Stomach (tissue), 9 donors: ENCODE results near the gene DUSP16. TPM values are rescaled to one million over a fixed set of nuclear protein-coding genes. Genes with fewer than 3 reads are reported as not detected.

Experiments
- DNase-seq, 2 donors: peaks; one replicate each; pipeline versions ENCODE4 v3.0.0 to v3.0.0-alpha.2; 2013 to 2019
- H3K27ac ChIP-seq, 5 donors: fragments of 200-600 bp in 4 of 5; sonication (generic) in 4 of 5; one replicate each; pipeline ENCODE4 v1.5.1; 2013 to 2019; ENCODE audit warnings: mild to moderate bottlenecking in 1 of 5, moderate library complexity in 1 of 5
- H3K27me3 ChIP-seq, 3 donors: fragments of 200-600 bp; sonication (generic); one replicate each; pipeline ENCODE4 v1.5.1; 2017 to 2019; ENCODE audit warnings: mixed run types in 1 of 3
- H3K36me3 ChIP-seq, 4 donors: fragments of 200-600 bp; sonication (generic); 1 replicate in 3 of 4; 2 replicates in 1 of 4; pipeline ENCODE4 v1.5.1; 2016 to 2019
- H3K4me1 ChIP-seq, 4 donors: fragments of 200-600 bp; sonication (generic); one replicate each; pipeline ENCODE4 v1.5.1; 2016 to 2019
- H3K4me3 ChIP-seq, 4 donors: fragments of 200-600 bp; sonication (generic) in 3 of 4; one replicate each; pipeline ENCODE4 v1.5.1; 2016 to 2019; ENCODE audit warnings: mild to moderate bottlenecking in 1 of 4
- H3K9me3 ChIP-seq, 4 donors: fragments of 200-600 bp; sonication (generic); one replicate each; pipeline ENCODE4 v1.5.1; 2016 to 2019
- EP300 ChIP-seq: sonication (generic); formaldehyde crosslinking; IDR thresholded peaks from one replicate; pipeline ENCODE4 v1.6.1; 2017; ENCODE audit warnings: antibody characterized with exemption
- POLR2A ChIP-seq, 4 donors: fragments of 450-650 bp; IDR thresholded peaks; one replicate each; pipeline ENCODE4 v1.6.1; 2016; ENCODE audit warnings: antibody characterized with exemption in 4 of 4, control low read depth in 2 of 4, mild to moderate bottlenecking in 1 of 4, moderate library complexity in 1 of 4
- POLR2AphosphoS5 ChIP-seq, 3 donors: sonication (generic); formaldehyde crosslinking; IDR thresholded peaks; one replicate each; pipeline ENCODE4 v1.6.1; 2016; ENCODE audit warnings: antibody characterized with exemption in 3 of 3
- WGBS, 5 donors: extraction: QIAGEN DNeasy Blood & Tissue Kit in 3 of 5; methylation state at CpG; one replicate each; pipeline versions ENCODE4 v1.1.5 to v1.1.7; 2013 to 2018; 5-methylcytosine and 5-hydroxymethylcytosine counted together
- intact Hi-C: fragments of 100-400 bp; cut with DNase I; formaldehyde crosslinking; loops from one replicate; pipeline ENCODE4 v1.15.1; 2023; ENCODE audit warnings: low total_unique reads
- polyA plus RNA-seq, 3 donors: library from polyadenylated mRNA; stranded (reverse); fragments of 200-250 nt; gene quantifications; one replicate each; pipeline ENCODE4 v1.2.3, GENCODE V29; 2013
- total RNA-seq, 5 donors: library from RNA; depleted of rRNA; stranded (reverse); fragments of >200 nt; gene quantifications; one replicate each; pipeline versions ENCODE4 v1.1.0 to v1.2.3, GENCODE V29; 2014 to 2016
- TF ChIP-seq, protein P1 (sequence below), 7 experiments: fragments of 450-650 bp in 4 of 7; fragments of 200-600 bp in 3 of 7; sonication (generic) in 3 of 7; IDR thresholded peaks; one replicate each; pipeline ENCODE4 v1.5.1; 2016 to 2019; ENCODE audit warnings: antibody characterized with exemption in 7 of 7, control low read depth in 2 of 7, mild to moderate bottlenecking in 1 of 7
- donor health status: healthy with polysubstance abuse.
- donor health status: Bipolar disorder and iron deficiency.
- donor health status: healthy.

Gene DUSP16
- total and polyA plus RNA-seq, 8 donors = 4.9 to 34.8 (median 22.6) TPM

- H3K36me3 ChIP-seq = no peaks in the 10 kb centered on the region
- H3K27ac ChIP-seq = no peak overlapping the region
- 65 to 74% (median 72%) methylated on average over 8 of the region's 8 CpGs for WGBS, 5 donors
- H3K9me3 ChIP-seq = no peaks in the 10 kb centered on the region
- no peak for TF ChIP-seq EP300
- no peak for TF ChIP-seq POLR2A (IDR thresholded peaks at IDR 0.05)
- no peak for TF ChIP-seq POLR2AphosphoS5 (IDR thresholded peaks at IDR 0.05)
- TF ChIP-seq, protein P1, sequence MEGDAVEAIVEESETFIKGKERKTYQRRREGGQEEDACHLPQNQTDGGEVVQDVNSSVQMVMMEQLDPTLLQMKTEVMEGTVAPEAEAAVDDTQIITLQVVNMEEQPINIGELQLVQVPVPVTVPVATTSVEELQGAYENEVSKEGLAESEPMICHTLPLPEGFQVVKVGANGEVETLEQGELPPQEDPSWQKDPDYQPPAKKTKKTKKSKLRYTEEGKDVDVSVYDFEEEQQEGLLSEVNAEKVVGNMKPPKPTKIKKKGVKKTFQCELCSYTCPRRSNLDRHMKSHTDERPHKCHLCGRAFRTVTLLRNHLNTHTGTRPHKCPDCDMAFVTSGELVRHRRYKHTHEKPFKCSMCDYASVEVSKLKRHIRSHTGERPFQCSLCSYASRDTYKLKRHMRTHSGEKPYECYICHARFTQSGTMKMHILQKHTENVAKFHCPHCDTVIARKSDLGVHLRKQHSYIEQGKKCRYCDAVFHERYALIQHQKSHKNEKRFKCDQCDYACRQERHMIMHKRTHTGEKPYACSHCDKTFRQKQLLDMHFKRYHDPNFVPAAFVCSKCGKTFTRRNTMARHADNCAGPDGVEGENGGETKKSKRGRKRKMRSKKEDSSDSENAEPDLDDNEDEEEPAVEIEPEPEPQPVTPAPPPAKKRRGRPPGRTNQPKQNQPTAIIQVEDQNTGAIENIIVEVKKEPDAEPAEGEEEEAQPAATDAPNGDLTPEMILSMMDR (IDR thresholded peaks at IDR 0.05) = no peak
- H3K27me3 ChIP-seq = no peaks in the 10 kb centered on the region
- peaks cover 18 to 75% (median 47%) of the 10 kb centered on the region in 4 donors for H3K4me1 ChIP-seq
- DNase-seq = no peak
- intact Hi-C loops = no loop called here
- H3K4me3 ChIP-seq = no peak overlapping the region
Observed at GRCh38 chr12:12447236-12447635, 115.4 kb downstream of the DUSP16 start.

DNA sequence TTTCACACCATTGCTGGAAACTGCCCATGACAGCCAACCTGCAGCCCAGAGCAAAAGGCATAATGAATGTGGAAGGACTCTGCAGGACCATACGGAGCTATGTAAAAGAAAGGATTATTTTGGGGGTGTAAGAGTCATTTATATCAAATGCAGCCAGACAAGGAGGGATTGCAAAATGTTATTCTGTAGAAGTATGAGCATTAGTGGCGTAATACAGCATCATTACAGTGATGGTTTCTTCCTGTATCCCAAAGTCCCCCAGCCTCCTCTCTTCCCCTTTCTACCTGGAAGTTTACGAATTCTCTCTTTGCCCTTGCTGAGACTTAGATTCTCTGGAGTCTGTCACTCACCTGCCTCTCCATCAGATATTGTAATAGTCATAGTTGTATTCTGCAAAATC, 115.9 kb downstream of the DUSP16 start:
- H3K27ac ChIP-seq = no peak overlapping the region
- WGBS, 5 donors = 84 to 96% (median 89%) methylated on average over 3 of the region's 3 CpGs
- H3K36me3 ChIP-seq = no peaks in the 10 kb centered on the region
- TF ChIP-seq EP300 (no peak), POLR2A (IDR thresholded peaks at IDR 0.05) (no peak), POLR2AphosphoS5 (IDR thresholded peaks at IDR 0.05) (no peak)
- TF ChIP-seq, protein P1 (IDR thresholded peaks at IDR 0.05) = no peak
- DNase-seq = no peak
- no peaks in the 10 kb centered on the region for H3K9me3 ChIP-seq
- no peak overlapping the region for H3K4me3 ChIP-seq
- peaks cover 18 to 79% (median 51%) of the 10 kb centered on the region in 4 donors for H3K4me1 ChIP-seq
- H3K27me3 ChIP-seq = no peaks in the 10 kb centered on the region
- intact Hi-C loops = no loop called here

DNA sequence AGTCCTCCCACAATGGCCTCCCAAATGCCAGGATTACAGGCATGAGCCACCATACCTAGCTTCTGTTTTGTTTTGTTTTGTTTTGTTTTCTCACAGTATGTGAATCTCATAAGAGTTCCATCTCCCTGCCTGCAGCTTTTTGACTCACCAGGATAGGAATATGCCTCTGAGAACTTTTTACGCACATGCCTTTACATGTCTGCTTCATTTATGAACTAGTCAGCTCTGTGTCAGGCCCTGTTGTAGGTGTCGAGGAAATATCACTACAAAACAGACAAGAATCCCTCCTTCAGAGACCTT, 116.8 kb downstream of the DUSP16 start:
- DNase-seq = no peak
- intact Hi-C loops = no loop called here
- peaks cover 24 to 79% (median 54%) of the 10 kb centered on the region in 4 donors for H3K4me1 ChIP-seq

GRCh38 chr12:12445165-12445881, 117.3 kb downstream of the DUSP16 start:
- no peak for TF ChIP-seq POLR2AphosphoS5 (IDR thresholded peaks at IDR 0.05)
- TF ChIP-seq EP300 = no peak
- TF ChIP-seq POLR2A (IDR thresholded peaks at IDR 0.05) = no peak
- TF ChIP-seq, protein P1 (IDR thresholded peaks at IDR 0.05) = no peak
- WGBS, 5 donors = 84 to 96% (median 95%) methylated on average over 4 of the region's 4 CpGs
- Histone ChIP-seq H3K4me3 (no peak overlapping the region), H3K27ac (peak overlapping the region in 1 of 5 donors; percentile 41), H3K9me3 (no peaks in the 10 kb centered on the region), H3K36me3 (no peaks in the 10 kb centered on the region), H3K4me1 (peaks cover 24 to 79% (median 50%) of the 10 kb centered on the region in 4 donors), H3K27me3 (no peaks in the 10 kb centered on the region)
- intact Hi-C loops = no loop called here
- no peak for DNase-seq

More for the DNA sequence above, 116.8 kb downstream of the DUSP16 start:
- TF ChIP-seq EP300 (no peak), POLR2A (IDR thresholded peaks at IDR 0.05) (no peak), POLR2AphosphoS5 (IDR thresholded peaks at IDR 0.05) (no peak)
- TF ChIP-seq, protein P1 (IDR thresholded peaks at IDR 0.05) = no peak
- H3K27ac ChIP-seq = no peak overlapping the region
- H3K9me3 ChIP-seq = no peaks in the 10 kb centered on the region
- no peak overlapping the region for H3K4me3 ChIP-seq
- H3K36me3 ChIP-seq = no peaks in the 10 kb centered on the region
- H3K27me3 ChIP-seq = no peaks in the 10 kb centered on the region
- 89 to 100% (median 98%) methylated on average over 2 of the region's 2 CpGs for whole genome bisulfite sequencing, 5 donors
